ENCODE measurements around the gene PABPN1L.

PABPN1L gene

GRCh38 chr16:88883117-88883895, 16.8 kb upstream of the PABPN1L start:
- H3K9me3 Mint-ChIP-seq = no peaks in the 10 kb centered on the region

GRCh38 chr16:88882358-88883030, 16.0 kb upstream of the PABPN1L start:
- H3K4me3 Mint-ChIP-seq = no peak overlapping the region
- no peak for DNase-seq (ENCODE audit: low spot score)
- no peaks in the 10 kb centered on the region for H3K27me3 Mint-ChIP-seq (ENCODE audit: low read depth)
- H3K36me3 Mint-ChIP-seq (ENCODE audit: low read depth) = no peaks in the 10 kb centered on the region
- no peak overlapping the region for H3K27ac Mint-ChIP-seq
- peaks cover 5% of the 10 kb centered on the region for H3K4me1 Mint-ChIP-seq (ENCODE audit: low read depth)
- H3K9me3 Mint-ChIP-seq = no peaks in the 10 kb centered on the region

More at GRCh38 chr16:88883117-88883895, 16.8 kb upstream of the PABPN1L start:
- Mint-ChIP-seq H3K4me3 (no peak overlapping the region), H3K4me1 (ENCODE audit: low read depth) (peaks cover 5% of the 10 kb centered on the region), H3K27me3 (ENCODE audit: low read depth) (no peaks in the 10 kb centered on the region), H3K27ac (no peak overlapping the region), H3K36me3 (ENCODE audit: low read depth) (no peaks in the 10 kb centered on the region)
- no peak for DNase-seq (ENCODE audit: low spot score)

- no peaks in the 10 kb centered on the region for H3K36me3 Mint-ChIP-seq (ENCODE audit: low read depth)
- H3K4me1 Mint-ChIP-seq (ENCODE audit: low read depth) = peaks cover 5% of the 10 kb centered on the region
- DNase-seq (ENCODE audit: low spot score) = no peak
- H3K9me3 Mint-ChIP-seq = no peaks in the 10 kb centered on the region
- no peaks in the 10 kb centered on the region for H3K27me3 Mint-ChIP-seq (ENCODE audit: low read depth)
- H3K27ac Mint-ChIP-seq = no peak overlapping the region
- H3K4me3 Mint-ChIP-seq = no peak overlapping the region
Measured at GRCh38 chr16:88881675-88882357, 15.4 kb upstream of the PABPN1L start.

GRCh38 chr16:88881007-88881615, 14.7 kb upstream of the PABPN1L start:
- Mint-ChIP-seq H3K27ac (no peak overlapping the region), H3K36me3 (ENCODE audit: low read depth) (no peaks in the 10 kb centered on the region), H3K4me1 (ENCODE audit: low read depth) (peaks cover 5% of the 10 kb centered on the region), H3K27me3 (ENCODE audit: low read depth) (no peaks in the 10 kb centered on the region), H3K9me3 (no peaks in the 10 kb centered on the region), H3K4me3 (no peak overlapping the region)
- no peak for DNase-seq (ENCODE audit: low spot score)

- Mint-ChIP-seq H3K27ac (peak overlapping the region; percentile 49), H3K4me3 (no peak overlapping the region), H3K9me3 (no peaks in the 10 kb centered on the region), H3K4me1 (ENCODE audit: low read depth) (peaks cover 5% of the 10 kb centered on the region), H3K27me3 (ENCODE audit: low read depth) (peaks cover 2% of the 10 kb centered on the region), H3K36me3 (ENCODE audit: low read depth) (no peaks in the 10 kb centered on the region)
- no peak for DNase-seq (ENCODE audit: low spot score)
Measured at GRCh38 chr16:88880226-88881006, 14.0 kb upstream of the PABPN1L start.

GRCh38 chr16:88879788-88880055, 13.3 kb upstream of the PABPN1L start:
- DNase-seq (ENCODE audit: low spot score) = no peak
- H3K4me3 Mint-ChIP-seq = no peak overlapping the region
- no peak overlapping the region for H3K27ac Mint-ChIP-seq
- peaks cover 5% of the 10 kb centered on the region for H3K4me1 Mint-ChIP-seq (ENCODE audit: low read depth)
- H3K36me3 Mint-ChIP-seq (ENCODE audit: low read depth) = no peaks in the 10 kb centered on the region
- H3K9me3 Mint-ChIP-seq = no peaks in the 10 kb centered on the region
- H3K27me3 Mint-ChIP-seq (ENCODE audit: low read depth) = peaks cover 2% of the 10 kb centered on the region

GRCh38 chr16:88878967-88879787, 12.7 kb upstream of the PABPN1L start:
- H3K36me3 Mint-ChIP-seq (ENCODE audit: low read depth) = no peaks in the 10 kb centered on the region
- DNase-seq (ENCODE audit: low spot score) = no peak

GRCh38 chr16:88878356-88878755, 11.9 kb upstream of the PABPN1L start:
- no peak for DNase-seq (ENCODE audit: low spot score)
- Mint-ChIP-seq H3K9me3 (no peaks in the 10 kb centered on the region), H3K4me1 (ENCODE audit: low read depth) (peaks cover 5% of the 10 kb centered on the region), H3K27ac (no peak overlapping the region), H3K36me3 (ENCODE audit: low read depth) (no peaks in the 10 kb centered on the region), H3K4me3 (no peak overlapping the region), H3K27me3 (ENCODE audit: low read depth) (peaks cover 2% of the 10 kb centered on the region)

More at GRCh38 chr16:88878967-88879787, 12.7 kb upstream of the PABPN1L start:
- H3K27me3 Mint-ChIP-seq (ENCODE audit: low read depth) = peaks cover 2% of the 10 kb centered on the region
- H3K27ac Mint-ChIP-seq = no peak overlapping the region
- H3K4me3 Mint-ChIP-seq = no peak overlapping the region
- H3K9me3 Mint-ChIP-seq = no peaks in the 10 kb centered on the region
- peaks cover 5% of the 10 kb centered on the region for H3K4me1 Mint-ChIP-seq (ENCODE audit: low read depth)

- Mint-ChIP-seq H3K27me3 (ENCODE audit: low read depth) (peaks cover 2% of the 10 kb centered on the region), H3K9me3 (no peaks in the 10 kb centered on the region), H3K4me1 (ENCODE audit: low read depth) (peaks cover 5% of the 10 kb centered on the region), H3K27ac (no peak overlapping the region), H3K36me3 (ENCODE audit: low read depth) (no peaks in the 10 kb centered on the region), H3K4me3 (no peak overlapping the region)
- DNase-seq (ENCODE audit: low spot score) = no peak
Measured at GRCh38 chr16:88877564-88878289, 11.3 kb upstream of the PABPN1L start.

GRCh38 chr16:88876942-88877526, 10.6 kb upstream of the PABPN1L start:
- peaks cover 2% of the 10 kb centered on the region for H3K27me3 Mint-ChIP-seq (ENCODE audit: low read depth)
- H3K9me3 Mint-ChIP-seq = no peaks in the 10 kb centered on the region
- no peaks in the 10 kb centered on the region for H3K4me1 Mint-ChIP-seq (ENCODE audit: low read depth)
- no peak for DNase-seq (ENCODE audit: low spot score)
- no peaks in the 10 kb centered on the region for H3K36me3 Mint-ChIP-seq (ENCODE audit: low read depth)
- no peak overlapping the region for H3K4me3 Mint-ChIP-seq
- no peak overlapping the region for H3K27ac Mint-ChIP-seq

GRCh38 chr16:88875703-88876234, 9.3 kb upstream of the PABPN1L start:
- Mint-ChIP-seq H3K27me3 (ENCODE audit: low read depth) (peaks cover 7% of the 10 kb centered on the region), H3K27ac (no peak overlapping the region), H3K36me3 (ENCODE audit: low read depth) (no peaks in the 10 kb centered on the region), H3K4me1 (ENCODE audit: low read depth) (no peaks in the 10 kb centered on the region), H3K9me3 (no peaks in the 10 kb centered on the region), H3K4me3 (no peak overlapping the region)
- DNase-seq (ENCODE audit: low spot score) = no peak
